ENCODE data around the gene AGPAT3.

DNA sequence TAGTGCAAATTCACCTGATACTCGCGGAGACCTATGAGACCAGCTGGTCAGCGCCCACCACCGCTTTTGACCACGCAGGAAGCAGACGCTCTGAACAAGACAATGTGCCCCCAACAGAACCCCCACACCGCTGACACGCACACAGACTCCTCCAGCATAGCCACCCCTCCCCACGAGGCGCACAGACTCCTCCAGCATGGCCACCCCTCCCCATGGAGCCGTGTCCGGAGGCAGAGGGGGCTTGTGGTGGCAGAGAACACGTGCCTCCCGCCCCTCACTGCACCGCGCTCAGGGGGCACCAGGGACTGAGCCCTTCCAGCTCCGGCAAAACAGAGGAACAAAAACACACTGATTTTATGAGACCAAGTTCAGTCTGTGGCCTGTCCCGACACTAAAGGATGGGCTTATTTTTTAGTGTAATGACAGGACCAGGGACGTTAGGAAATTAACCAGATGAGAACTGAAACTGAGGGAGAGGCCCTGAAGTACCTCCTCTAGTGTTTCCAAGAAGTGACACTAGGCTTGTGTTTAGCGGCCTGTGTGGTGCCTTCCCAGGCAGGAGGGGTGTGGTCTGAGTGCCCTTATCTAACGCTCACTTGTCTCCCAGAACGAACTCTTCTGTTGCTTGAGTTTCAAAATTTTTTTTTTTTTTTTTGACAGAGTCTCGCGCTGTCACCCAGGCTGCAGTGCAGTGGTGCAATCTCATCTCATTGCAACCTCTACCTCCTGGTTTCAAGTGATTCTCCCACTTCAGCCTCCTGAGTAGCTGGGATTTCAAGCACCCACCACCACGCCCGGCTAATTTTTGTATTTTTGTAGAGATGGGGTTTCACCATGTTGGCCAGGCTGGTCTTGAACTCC, 10.0 kb upstream of the AGPAT3 start:
- no peak for TF ChIP-seq MYC (IDR thresholded peaks at IDR 0.05; ENCODE audit: low read depth, low read length)
- TF ChIP-seq, protein P1, sequence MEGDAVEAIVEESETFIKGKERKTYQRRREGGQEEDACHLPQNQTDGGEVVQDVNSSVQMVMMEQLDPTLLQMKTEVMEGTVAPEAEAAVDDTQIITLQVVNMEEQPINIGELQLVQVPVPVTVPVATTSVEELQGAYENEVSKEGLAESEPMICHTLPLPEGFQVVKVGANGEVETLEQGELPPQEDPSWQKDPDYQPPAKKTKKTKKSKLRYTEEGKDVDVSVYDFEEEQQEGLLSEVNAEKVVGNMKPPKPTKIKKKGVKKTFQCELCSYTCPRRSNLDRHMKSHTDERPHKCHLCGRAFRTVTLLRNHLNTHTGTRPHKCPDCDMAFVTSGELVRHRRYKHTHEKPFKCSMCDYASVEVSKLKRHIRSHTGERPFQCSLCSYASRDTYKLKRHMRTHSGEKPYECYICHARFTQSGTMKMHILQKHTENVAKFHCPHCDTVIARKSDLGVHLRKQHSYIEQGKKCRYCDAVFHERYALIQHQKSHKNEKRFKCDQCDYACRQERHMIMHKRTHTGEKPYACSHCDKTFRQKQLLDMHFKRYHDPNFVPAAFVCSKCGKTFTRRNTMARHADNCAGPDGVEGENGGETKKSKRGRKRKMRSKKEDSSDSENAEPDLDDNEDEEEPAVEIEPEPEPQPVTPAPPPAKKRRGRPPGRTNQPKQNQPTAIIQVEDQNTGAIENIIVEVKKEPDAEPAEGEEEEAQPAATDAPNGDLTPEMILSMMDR (IDR thresholded peaks at IDR 0.05; ENCODE audit: extremely low read depth in 1 of 2, insufficient read depth in 1 of 2, low read depth in 1 of 2, low read length in 2 of 2), result no peak
- no peak for TF ChIP-seq MAX (IDR thresholded peaks at IDR 0.05; ENCODE audit: insufficient read depth, insufficient read length)
- no peak for TF ChIP-seq POLR2AphosphoS5 (IDR thresholded peaks at IDR 0.05; ENCODE audit: insufficient read depth, low read depth, low read length)
- TF ChIP-seq POLR2A (IDR thresholded peaks at IDR 0.05; ENCODE audit: low read depth, low read length), result no peak
- TF ChIP-seq EZH2 (IDR thresholded peaks at IDR 0.05; ENCODE audit: borderline replicate concordance, low read depth, low read length, severe bottlenecking), result no peak
- no peak for TF ChIP-seq GATA2 (IDR thresholded peaks at IDR 0.05; ENCODE audit: insufficient read depth, insufficient read length, low read depth, low read length)
- TF ChIP-seq FOS (IDR thresholded peaks at IDR 0.05; ENCODE audit: borderline replicate concordance, insufficient read depth, low read length), result no peak
- TF ChIP-seq JUN (IDR thresholded peaks at IDR 0.05; ENCODE audit: borderline replicate concordance, insufficient read depth, insufficient read length, low read depth), result no peak
